ENCODE measurements around the gene RNF17. TPM values are rescaled to one million over a fixed set of nuclear protein-coding genes. Genes with fewer than 3 reads are reported as not detected.

The RNF17 gene
- total RNA-seq, 1 donor = not detected

DNA sequence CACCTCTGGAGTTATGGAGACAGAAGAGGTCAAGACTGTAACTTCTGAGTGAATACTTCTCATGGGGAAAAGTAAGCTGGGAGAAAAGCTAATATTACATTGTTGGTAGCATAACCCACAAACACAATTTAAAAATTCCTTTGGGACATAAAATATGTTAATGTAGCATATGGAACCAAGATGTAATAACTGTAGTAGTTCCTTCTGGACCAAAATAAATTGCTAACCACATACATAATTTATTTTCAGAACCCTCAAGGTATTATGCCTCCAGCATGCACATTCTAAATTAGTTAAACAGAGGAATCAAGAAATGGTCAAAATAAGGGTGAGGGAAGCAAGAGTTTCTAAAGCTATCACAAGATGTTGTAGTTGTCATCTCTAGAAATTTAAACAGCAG is 4.8 kb upstream of the RNF17 start:
- no peak for DNase-seq (ENCODE audit: low read depth)
- TF ChIP-seq, protein P1, sequence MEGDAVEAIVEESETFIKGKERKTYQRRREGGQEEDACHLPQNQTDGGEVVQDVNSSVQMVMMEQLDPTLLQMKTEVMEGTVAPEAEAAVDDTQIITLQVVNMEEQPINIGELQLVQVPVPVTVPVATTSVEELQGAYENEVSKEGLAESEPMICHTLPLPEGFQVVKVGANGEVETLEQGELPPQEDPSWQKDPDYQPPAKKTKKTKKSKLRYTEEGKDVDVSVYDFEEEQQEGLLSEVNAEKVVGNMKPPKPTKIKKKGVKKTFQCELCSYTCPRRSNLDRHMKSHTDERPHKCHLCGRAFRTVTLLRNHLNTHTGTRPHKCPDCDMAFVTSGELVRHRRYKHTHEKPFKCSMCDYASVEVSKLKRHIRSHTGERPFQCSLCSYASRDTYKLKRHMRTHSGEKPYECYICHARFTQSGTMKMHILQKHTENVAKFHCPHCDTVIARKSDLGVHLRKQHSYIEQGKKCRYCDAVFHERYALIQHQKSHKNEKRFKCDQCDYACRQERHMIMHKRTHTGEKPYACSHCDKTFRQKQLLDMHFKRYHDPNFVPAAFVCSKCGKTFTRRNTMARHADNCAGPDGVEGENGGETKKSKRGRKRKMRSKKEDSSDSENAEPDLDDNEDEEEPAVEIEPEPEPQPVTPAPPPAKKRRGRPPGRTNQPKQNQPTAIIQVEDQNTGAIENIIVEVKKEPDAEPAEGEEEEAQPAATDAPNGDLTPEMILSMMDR (IDR thresholded peaks at IDR 0.05; ENCODE audit: insufficient read depth, low read length) = no peak
- no peak overlapping the region for H3K4me3 ChIP-seq (ENCODE audit: low read depth, low read length)

DNA sequence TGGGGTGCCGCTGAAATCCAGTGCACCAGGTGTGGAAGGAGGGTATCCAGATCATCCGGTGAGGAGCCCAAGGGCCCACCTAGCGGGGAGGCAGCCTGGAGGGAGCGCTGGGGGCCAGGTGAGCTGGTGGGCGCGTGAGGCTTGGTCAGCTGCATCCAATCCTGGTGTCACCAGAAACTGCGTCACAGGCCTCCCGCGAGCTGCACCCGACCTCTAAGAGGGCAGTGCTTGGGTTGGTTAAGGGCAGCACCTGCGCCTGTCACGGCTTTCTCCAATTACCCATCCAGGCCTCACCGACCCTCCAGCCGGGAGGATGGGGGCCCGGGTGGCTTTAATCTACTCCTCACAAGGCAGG is 284 bp downstream of the RNF17 start:
- no peak for DNase-seq (ENCODE audit: low read depth)
- TF ChIP-seq, protein P1 (IDR thresholded peaks at IDR 0.05; ENCODE audit: insufficient read depth, low read length) = no peak

DNA sequence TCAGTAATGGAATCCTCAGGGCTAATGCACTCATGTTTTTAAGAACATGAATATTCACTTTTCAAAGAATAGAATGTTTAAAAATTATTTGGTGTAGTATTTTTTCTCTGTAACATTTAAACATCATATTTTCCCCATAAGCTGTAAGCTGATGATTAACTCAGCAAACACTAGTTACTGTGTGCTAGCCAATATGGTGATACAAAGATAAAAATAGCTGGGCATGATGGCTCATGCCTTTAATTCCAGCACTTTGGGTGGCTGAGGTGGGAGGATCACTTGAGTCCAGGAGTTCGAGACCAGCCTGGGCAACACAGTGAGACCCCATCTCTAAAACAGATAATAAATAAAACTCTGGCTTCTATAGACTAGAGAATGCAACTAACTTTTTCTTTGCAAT is 13.2 kb downstream of the RNF17 start:
- no peak for DNase-seq (ENCODE audit: low read depth)
- no peak overlapping the region for H3K4me3 ChIP-seq (ENCODE audit: low read depth, low read length)
- TF ChIP-seq, protein P1 (IDR thresholded peaks at IDR 0.05; ENCODE audit: insufficient read depth, low read length) = no peak

More for the DNA sequence above, 284 bp downstream of the RNF17 start:
- H3K4me3 ChIP-seq (ENCODE audit: low read depth, low read length) = no peak overlapping the region

DNA sequence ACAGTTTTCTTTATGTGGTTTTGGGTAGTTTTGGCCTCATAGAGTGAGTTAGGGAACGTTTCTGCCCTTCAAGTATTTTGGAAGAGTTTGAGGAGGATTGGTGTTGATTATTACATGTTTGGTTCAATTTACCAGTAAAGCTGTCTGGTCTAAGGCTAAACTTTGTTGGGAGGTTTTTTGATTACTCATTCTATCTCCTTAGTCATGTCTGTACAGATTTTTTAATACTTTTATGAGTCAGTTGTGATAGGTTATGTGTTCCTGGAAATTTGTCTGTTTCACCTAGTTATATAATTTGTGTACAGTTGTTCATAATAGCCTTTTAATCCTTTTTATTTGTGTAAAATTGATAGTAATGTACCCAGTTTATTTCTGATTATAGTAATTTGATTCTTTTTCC is 20.4 kb downstream of the RNF17 start:
- no peak overlapping the region for H3K4me3 ChIP-seq (ENCODE audit: low read depth, low read length)
- DNase-seq (ENCODE audit: low read depth) = no peak
- TF ChIP-seq, protein P1 (IDR thresholded peaks at IDR 0.05; ENCODE audit: insufficient read depth, low read length) = no peak

DNA sequence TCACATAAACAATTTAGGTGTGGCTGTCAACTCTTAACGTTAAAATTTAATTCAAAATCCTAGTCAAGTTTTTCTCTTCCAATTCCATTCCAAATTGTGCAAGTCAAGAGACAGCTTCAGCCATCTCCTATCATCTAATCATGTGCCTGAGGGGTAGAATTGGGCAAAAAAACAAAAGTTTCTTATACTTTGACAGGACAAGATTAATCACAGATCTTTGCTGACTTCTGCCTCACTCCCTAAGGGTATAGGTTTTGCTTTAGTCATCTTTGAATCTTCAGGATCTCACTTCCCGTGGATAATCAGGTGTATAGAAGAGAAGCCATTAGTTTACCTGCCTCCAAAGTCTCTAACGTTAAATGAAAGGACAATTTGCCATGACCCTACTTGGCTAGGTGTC is 24.6 kb downstream of the RNF17 start:
- TF ChIP-seq, protein P1 (IDR thresholded peaks at IDR 0.05; ENCODE audit: insufficient read depth, low read length) = no peak
- H3K4me3 ChIP-seq (ENCODE audit: low read depth, low read length) = no peak overlapping the region
- no peak for DNase-seq (ENCODE audit: low read depth)

DNA sequence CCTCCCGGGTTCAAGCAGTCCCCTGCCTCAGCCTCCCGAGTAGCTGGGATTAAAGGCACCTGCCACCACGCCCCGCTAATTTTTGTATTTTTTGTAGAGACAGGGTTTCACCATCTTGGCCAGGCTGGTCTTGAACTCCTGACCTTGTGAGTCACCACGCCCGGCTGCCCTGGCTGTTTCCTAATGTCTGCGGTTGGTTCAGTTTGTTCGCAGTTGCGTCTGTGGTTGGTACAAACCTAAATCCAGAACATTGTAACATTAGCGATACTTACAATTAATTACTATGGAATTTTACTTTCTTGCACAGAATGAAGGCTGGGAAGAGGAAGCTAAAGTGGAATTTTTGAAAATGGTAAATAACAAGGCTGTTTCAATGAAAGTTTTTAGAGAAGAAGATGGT is 38.1 kb downstream of the RNF17 start:
- TF ChIP-seq, protein P1 (IDR thresholded peaks at IDR 0.05; ENCODE audit: insufficient read depth, low read length) = no peak
- H3K4me3 ChIP-seq (ENCODE audit: low read depth, low read length) = no peak overlapping the region
- DNase-seq (ENCODE audit: low read depth) = no peak

DNA sequence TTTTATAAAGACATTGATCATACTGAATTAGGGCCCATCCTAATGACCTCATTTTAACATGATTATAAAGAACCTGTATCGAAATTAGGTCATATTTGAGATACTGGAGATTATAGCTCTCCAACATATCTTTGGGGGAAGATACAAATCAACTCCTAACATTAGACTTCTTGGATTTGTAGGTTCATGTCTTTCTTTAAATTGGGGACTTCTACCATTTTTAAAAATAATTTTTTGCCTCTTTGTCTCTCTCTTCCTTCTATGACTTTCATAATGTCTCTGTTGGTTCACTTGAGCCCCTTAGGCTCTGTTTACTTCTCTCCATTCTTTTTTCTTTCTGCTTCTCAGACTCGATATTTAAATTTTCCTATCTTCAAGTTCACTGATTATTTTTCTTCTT is 57.2 kb downstream of the RNF17 start:
- TF ChIP-seq, protein P1 (IDR thresholded peaks at IDR 0.05; ENCODE audit: insufficient read depth, low read length) = no peak
- no peak for DNase-seq (ENCODE audit: low read depth)

More for the DNA sequence above, 57.2 kb downstream of the RNF17 start:
- no peak overlapping the region for H3K4me3 ChIP-seq (ENCODE audit: low read depth, low read length)

Measured in fibroblast of the aortic adventitia (primary cell).